ENCODE measurements around the gene SLC25A47.
"Not testable (repeated sequence)": the region's sequence is repeated elsewhere in the genome, so short reads cannot be mapped to it uniquely, and the experiment has no call there.

Gene SLC25A47, protein sequence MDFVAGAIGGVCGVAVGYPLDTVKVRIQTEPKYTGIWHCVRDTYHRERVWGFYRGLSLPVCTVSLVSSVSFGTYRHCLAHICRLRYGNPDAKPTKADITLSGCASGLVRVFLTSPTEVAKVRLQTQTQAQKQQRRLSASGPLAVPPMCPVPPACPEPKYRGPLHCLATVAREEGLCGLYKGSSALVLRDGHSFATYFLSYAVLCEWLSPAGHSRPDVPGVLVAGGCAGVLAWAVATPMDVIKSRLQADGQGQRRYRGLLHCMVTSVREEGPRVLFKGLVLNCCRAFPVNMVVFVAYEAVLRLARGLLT

DNA sequence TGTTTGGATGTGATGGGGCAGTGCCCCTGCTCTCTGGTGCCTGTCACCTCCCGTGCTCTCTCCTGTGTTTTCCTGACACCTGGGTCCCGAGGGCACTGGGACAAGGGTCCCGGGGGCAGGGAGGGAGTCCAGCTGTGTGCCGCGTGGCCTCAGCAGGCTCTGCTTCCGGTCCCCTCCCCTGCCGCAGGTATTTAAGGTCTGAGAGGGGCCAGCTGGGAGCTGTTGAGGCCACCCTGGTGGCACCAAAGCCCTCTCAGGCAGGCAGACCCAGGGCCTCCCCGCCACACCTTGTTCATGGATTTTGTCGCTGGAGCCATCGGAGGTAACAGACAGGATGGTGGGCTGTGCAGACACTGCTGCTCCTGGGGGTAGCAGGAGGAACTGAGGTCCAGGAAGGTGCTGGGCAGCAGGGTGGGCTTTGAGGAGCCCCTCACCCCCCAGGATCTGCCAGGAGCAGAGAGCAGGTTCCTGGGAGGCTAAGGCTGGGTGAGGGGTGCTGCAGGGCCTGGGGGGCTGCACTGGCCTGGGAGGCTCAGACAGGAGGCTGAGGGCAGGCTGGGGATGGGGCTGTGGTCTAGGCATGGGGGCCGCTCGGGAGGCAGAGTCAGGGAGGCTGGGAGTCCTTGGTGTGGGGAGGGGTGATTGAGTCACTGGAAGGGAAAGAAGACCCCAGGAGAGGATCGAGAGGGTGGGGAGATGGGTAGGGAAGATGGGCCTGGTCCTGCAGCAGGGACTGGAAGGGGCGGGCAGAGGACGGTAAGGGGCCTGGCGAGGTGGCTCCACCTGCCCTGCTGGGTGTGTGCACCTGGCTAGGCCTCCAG is at the start of gene SLC25A47:
Gene SLC25A47, plus strand, starts transcription at position 219 of the 821 bp plus-strand sequence. Its CDS starts 76 bp downstream, at position 295.
- no peak for DNase-seq

GRCh38 chr14:100274250-100274649 is 48.9 kb upstream of the SLC25A47 start:
- no peak for DNase-seq

DNA sequence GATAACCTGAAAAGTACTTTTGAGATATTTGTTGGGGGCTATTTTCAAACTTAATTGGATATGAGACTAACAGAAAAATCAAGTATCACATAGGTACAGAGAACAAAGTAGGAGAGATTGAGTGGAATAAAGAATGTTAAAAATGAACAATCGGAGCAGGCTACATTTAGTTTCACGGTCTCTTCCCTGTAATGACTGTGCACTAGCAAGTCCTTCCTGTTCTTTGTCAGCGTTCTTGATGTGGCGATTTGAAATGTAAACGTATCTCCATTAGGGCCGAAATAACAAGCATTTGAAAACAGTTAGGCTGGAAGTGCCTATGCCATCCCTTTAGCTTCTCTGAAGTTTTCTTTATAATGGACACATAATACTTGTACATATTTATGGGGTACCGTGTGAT is 47.9 kb upstream of the SLC25A47 start:
- no peak for DNase-seq

- DNase-seq = no peak
Measured at GRCh38 chr14:100278702-100279101, 44.4 kb upstream of the SLC25A47 start.

DNA sequence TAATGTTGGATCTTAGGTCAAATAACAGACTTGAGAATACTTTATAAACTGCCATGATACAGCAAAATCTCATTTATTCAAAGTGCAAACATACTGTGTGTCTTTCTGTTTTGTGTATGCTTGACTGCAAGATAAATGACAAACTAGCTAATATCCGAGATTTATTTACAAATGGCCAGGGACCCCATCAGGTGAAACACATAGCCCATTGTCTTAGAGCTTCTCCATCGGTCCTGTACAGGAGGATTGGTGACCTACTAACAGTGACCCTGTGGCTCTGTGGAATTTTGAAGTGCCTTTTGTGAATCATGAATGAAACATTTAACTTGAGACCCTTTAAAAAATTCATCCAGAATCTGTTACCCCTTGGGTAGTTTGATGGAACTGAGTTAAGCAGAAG is 44.0 kb upstream of the SLC25A47 start:
- DNase-seq = no peak

DNA sequence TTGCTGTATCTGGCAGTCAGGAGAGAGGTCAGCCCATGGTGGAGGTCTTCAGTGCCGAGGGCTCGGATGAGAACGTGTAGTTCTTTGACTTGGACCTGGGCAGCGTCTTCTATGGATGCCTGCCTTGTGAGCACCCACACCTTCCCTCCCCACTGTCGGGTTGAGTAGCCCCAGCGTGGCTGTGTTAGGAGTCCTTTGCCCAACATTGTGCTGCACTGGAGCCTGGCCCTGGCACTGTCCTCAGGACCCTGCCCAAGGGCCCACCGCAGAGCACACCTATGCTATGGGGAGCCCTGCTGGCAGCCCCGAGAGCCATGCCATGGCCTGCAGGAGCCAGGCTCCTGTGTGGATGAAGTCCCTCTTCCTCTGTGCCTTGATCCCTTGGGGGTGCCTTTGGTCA is 43.6 kb upstream of the SLC25A47 start:
- no peak for DNase-seq

DNA sequence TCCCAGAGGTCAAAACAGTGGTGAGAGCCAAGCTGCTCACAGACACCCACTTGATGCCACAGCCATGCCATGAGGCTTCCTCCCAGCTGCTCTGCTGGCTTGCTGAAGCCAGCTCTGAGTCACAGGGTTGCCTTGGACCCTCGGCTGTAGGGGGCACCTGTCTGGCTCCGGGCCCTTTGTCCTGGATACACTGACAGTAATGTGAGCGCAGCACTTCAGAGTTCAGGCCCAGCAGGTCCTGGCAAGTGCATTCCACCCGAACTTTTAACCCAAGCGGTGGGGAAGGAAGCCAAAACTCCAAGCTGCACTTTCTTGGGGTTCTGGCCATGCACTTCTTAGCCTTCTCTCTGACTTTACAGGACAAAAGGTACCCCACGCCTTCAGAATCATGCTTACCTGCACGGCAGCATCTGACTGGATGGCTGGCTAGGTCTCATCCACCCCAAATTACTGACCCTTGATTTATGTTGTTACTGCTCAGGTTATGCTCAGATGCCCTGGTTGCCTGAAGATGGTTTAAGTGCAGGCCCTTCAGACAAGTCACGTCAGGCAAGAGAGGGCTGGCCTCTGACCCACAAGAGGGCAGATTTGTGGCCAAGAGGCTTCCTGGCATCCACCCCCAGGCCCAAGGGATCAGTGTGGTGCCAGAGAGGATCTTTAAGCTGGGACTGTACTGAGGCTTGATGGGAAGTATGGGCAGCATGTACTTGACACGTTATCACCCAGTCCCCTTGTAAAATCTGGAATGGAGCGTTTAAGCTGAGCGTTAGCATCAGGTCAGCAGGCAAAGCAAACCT is 41.7 kb upstream of the SLC25A47 start:
- no peak for DNase-seq

- no peak for DNase-seq
Measured at GRCh38 chr14:100282083-100282350, 41.1 kb upstream of the SLC25A47 start.

DNA sequence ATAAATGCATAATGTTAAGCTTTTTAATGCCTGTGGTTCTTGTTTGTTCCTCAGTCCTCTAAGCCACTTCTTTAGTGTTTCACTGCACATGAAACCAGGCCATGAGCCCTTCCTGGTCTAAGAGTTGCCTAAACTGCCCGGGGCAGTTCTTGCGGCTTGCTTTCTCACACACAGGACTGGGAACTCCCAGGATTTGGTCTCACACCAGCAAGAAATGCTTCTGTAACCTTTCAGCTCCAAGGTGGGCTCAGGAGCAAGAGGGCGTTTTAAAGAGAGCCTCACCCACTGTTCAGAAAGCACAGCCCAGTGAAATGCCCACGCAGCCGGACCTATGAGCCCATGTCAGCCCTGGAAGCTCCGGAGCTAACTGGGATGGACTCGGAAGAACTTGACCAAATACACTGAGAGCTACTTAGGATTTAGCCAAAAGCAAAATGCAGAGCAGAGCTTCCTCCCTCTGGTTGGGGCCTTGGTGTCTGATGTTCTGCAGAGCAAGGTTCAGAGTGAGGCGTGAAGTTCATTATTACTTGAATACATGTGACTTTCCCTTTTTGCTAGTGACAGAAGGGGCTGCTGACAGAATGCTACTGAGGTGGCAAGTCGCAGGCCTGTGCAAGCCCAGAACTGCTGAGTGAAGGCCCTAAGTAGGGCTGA is 40.2 kb upstream of the SLC25A47 start:
- DNase-seq = no peak

DNA sequence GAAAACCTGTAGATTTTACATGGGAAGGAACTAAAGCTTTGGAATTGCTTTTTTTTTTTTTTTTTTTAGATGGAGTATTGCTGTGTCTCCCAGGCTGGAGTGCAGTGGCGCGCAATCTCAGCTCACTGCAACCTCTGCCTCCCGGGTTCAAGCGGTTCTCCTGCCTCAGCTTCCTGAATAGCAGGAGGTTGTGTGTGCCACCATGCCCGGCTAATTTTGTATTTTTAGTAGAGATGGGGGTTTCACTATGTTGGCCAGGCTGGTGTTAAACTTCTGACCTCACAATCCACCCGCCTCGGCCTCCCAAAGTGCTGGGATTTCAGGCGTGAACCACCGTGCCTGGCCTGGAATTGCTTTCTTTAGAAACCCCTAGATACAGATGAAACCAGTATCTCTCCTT is 39.7 kb upstream of the SLC25A47 start:
- not testable (repeated sequence) for DNase-seq

- no peak for DNase-seq
Measured at GRCh38 chr14:100283984-100284881, 38.9 kb upstream of the SLC25A47 start.

- DNase-seq = peak; percentile 79
Measured at GRCh38 chr14:100285021-100285912, 37.9 kb upstream of the SLC25A47 start.

DNA sequence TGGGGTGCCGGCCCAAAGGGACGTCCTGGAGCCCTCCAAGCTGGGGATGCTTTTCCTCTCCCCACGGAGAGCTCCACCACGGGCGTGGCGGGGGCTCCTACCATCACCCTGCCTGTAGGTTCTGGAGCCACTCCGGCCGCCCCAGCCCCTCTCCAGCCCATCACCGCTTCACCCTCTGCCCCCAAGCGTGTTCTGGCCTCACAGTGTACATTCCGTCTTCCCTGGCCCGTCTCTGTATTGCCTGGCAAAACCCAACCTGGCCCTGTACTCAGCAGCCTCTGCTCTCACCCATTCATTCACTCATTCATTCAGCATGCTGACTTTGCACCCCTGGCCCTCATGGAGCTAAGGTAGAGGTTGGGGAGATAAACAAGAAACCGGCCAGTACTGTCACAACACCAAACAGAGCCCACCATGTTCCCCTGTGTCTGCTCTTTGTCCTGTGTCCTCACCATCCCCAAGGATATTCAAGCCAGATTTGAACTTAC is 37.2 kb upstream of the SLC25A47 start:
- no peak for DNase-seq

GRCh38 chr14:100286484-100287191 is 36.5 kb upstream of the SLC25A47 start:
- no peak for DNase-seq

- no peak for DNase-seq
Measured at GRCh38 chr14:100287202-100287997, 35.7 kb upstream of the SLC25A47 start.

- not testable (repeated sequence) for DNase-seq
Measured at GRCh38 chr14:100287998-100288295, 35.2 kb upstream of the SLC25A47 start.

DNA sequence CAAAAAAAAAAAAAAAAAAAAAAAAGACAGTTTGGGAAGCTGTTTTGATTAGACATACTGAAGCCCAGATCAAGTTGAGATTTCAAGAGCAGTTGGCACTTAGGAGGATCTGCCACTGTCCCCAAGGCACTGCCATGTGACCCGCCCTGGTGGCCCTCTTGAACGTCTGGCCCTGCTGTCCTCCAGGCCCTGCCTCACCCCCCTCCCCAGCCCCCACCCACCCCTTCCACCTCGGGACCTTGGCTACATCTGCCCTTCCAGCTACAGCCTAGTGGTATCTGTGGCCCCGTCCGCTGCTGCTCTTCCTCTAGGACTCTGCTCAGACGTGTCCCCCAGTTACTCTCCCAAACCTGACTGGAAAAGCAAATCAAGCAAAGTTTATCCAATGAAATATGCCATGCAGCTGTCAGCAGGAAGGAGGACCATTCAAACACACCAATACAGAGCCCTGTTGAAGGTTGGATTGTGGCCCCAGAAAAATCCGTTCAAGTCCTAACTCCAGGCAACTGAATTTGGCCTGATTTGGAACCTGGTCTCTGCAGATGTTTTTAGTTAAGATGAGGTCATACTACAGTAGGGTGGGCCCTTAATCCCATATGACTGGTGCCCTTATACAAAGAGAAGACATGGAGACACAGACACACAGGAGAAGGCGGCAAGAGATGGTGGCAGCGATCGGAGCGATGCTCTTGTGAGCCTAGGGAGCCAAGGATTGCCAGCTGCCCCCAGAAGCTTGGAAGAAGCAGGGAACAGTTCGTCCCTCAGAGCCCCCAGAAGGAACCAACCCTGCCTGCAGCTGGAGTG is 34.6 kb upstream of the SLC25A47 start:
- DNase-seq = no peak

DNA sequence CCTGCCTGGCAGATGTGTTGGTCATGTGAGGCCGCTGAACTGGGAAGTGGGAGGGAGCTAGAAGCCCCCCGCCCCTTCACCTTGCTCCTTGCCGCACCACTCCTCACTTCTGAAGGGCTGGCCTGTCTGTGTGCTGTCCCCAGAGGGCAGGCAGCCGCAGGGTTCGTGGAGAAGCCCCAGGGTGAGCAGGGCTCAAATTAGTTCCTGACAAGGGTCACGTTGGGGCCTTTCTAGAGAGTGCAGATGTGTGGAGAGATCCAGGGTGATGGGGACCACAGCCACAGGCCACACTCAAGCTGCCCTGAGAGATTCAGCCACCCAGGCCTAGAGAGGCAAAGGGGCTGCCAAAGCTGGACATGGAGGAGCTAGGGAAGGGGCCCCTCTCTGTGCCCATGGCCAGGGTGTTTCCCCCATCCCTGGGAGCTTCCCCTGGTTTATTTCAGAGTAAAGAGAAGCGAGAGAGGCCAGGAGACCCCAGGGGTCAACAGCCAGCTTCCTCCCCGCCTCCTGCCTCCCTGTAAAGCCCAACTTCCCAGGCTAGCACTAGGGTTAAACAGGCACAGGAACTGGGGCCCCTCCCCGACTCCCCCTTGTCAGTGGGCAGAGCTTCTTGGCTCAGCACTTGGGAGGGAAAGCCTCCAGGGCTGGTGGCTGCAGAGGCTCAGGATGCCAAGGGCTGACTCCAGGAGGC is 33.1 kb upstream of the SLC25A47 start:
- DNase-seq = no peak
